SU-DHL-6 (cell line): ENCODE data around the gene ABCB4.

Source experiments
- H2AFZ ChIP-seq: fragments of 200-600 bp; sonication (generic); 2 replicates; pipeline ENCODE4 v1.6.1; 2014; ENCODE audit warnings: low read depth, mild to moderate bottlenecking, moderate library complexity, mixed read lengths, antibody characterized with exemption, low read length; ENCODE audit not compliant: severe bottlenecking
- H3F3A ChIP-seq: fragments of 200-600 bp; shearing (Covaris generic); 2 replicates; pipeline ENCODE4 v1.6.0; 2016; ENCODE audit warnings: antibody characterized with exemption, mild to moderate bottlenecking; ENCODE audit not compliant: insufficient read depth
- H3K27ac ChIP-seq: fragments of 200-600 bp; sonication (generic); 2 replicates; pipeline ENCODE4 v1.5.1; 2016; ENCODE audit warnings: low read depth, mild to moderate bottlenecking, low read length, moderate library complexity, mixed read lengths
- H3K27me3 ChIP-seq: fragments of 200-600 bp; sonication (generic), shearing (Covaris generic); 2 replicates; pipeline ENCODE4 v1.6.0; 2014; ENCODE audit warnings: mild to moderate bottlenecking, low read length
- H3K36me3 ChIP-seq: fragments of 200-600 bp; sonication (generic); 2 replicates; pipeline ENCODE4 v1.6.1; 2014; ENCODE audit warnings: mild to moderate bottlenecking, low read length, mixed read lengths
- H3K4me2 ChIP-seq: fragments of 300-600, 200-600 bp; shearing (Covaris generic), sonication (generic); 2 replicates; pipeline ENCODE4 v1.6.0; 2014; ENCODE audit warnings: low read length, low read depth, mild to moderate bottlenecking; ENCODE audit not compliant: poor library complexity, severe bottlenecking
- H3K4me3 ChIP-seq: fragments of 200-600 bp; sonication (generic); 2 replicates; pipeline ENCODE4 v1.5.1; 2014; ENCODE audit warnings: antibody characterized with exemption, low read length, mild to moderate bottlenecking, mixed read lengths; ENCODE audit not compliant: insufficient read depth, poor library complexity, severe bottlenecking
- H3K79me2 ChIP-seq: fragments of 200-600 bp; sonication (generic); 2 replicates; pipeline ENCODE4 v1.6.1; 2014; ENCODE audit warnings: mild to moderate bottlenecking, low read length, moderate library complexity; ENCODE audit not compliant: insufficient read depth
- H3K9ac ChIP-seq: fragments of 200-600 bp; sonication (generic); 2 replicates; pipeline ENCODE4 v1.7.0; 2014; ENCODE audit warnings: mild to moderate bottlenecking, low read length
- H3K9me2 ChIP-seq: fragments of 200-600 bp; sonication (generic); replicated peaks from 2 replicates; pipeline ENCODE4 v1.6.1; 2014; ENCODE audit warnings: low read length; ENCODE audit not compliant: insufficient read depth
- H3K9me3 ChIP-seq: fragments of 200-600 bp; sonication (generic); 2 replicates; pipeline ENCODE4 v1.6.1; 2014; ENCODE audit warnings: low read length, mixed read lengths; ENCODE audit not compliant: insufficient read depth
- H4K20me1 ChIP-seq: fragments of 200-600 bp; sonication (generic); 2 replicates; pipeline ENCODE4 v1.6.1; 2014; ENCODE audit warnings: low read depth, mild to moderate bottlenecking, antibody characterized with exemption, low read length, moderate library complexity, mixed read lengths
- CTCF ChIP-seq: fragments of 200-600 bp; sonication (generic); IDR thresholded peaks from one replicate; pipeline ENCODE4 v1.5.1; 2017; ENCODE audit warnings: antibody characterized with exemption, mild to moderate bottlenecking, low read length, moderate library complexity; ENCODE audit not compliant: insufficient read depth, poor library complexity, severe bottlenecking
- EZH2phosphoT487 ChIP-seq: fragments of 200-600 bp; sonication (generic), shearing (Covaris generic); conservative IDR thresholded peaks from 2 replicates; pipeline ENCODE4 v1.6.1; 2018; ENCODE audit warnings: mild to moderate bottlenecking, antibody characterized with exemption, low read length, moderate library complexity, mixed read lengths

ABCB4 gene

GRCh38 chr7:87474533-87475358, 734 bp downstream of the ABCB4 start:
- Histone ChIP-seq H3K9me3 (no peaks in the 10 kb centered on the region), H3K27me3 (no peaks in the 10 kb centered on the region), H3F3A (no peaks in the 10 kb centered on the region), H3K9ac (no peak overlapping the region), H3K27ac (no peak overlapping the region), H4K20me1 (no peaks in the 10 kb centered on the region), H3K36me3 (no peaks in the 10 kb centered on the region), H3K4me3 (no peak overlapping the region), H3K79me2 (no peaks in the 10 kb centered on the region), H2AFZ (peak overlapping the region; percentile 14), H3K4me2 (peak overlapping the region; percentile 3), H3K9me2 (no peaks in the 10 kb centered on the region)
- TF ChIP-seq EZH2phosphoT487 (no peak), CTCF (no peak)

- H3K36me3 ChIP-seq: no peaks in the 10 kb centered on the region
- no peaks in the 10 kb centered on the region for H4K20me1 ChIP-seq
- H3K79me2 ChIP-seq: no peaks in the 10 kb centered on the region
- H3K4me3 ChIP-seq: no peak overlapping the region
- H3K4me2 ChIP-seq: no peak overlapping the region
- H3K9me2 ChIP-seq: no peaks in the 10 kb centered on the region
- no peaks in the 10 kb centered on the region for H3K9me3 ChIP-seq
- no peak overlapping the region for H3K9ac ChIP-seq
- no peak overlapping the region for H3K27ac ChIP-seq
- no peaks in the 10 kb centered on the region for H3F3A ChIP-seq
- H2AFZ ChIP-seq: no peak overlapping the region
- H3K27me3 ChIP-seq: no peaks in the 10 kb centered on the region
- TF ChIP-seq CTCF (no peak), EZH2phosphoT487 (no peak)
Observed at GRCh38 chr7:87473986-87474385, 1.5 kb downstream of the ABCB4 start.

GRCh38 chr7:87473192-87473591, 2.3 kb downstream of the ABCB4 start:
- no peak overlapping the region for H2AFZ ChIP-seq
- H3K9me3 ChIP-seq: no peaks in the 10 kb centered on the region
- no peak overlapping the region for H3K4me3 ChIP-seq
- H3K4me2 ChIP-seq: no peak overlapping the region
- H3F3A ChIP-seq: no peaks in the 10 kb centered on the region
- no peak for TF ChIP-seq EZH2phosphoT487
- TF ChIP-seq CTCF: no peak
- no peaks in the 10 kb centered on the region for H3K79me2 ChIP-seq
- no peak overlapping the region for H3K27ac ChIP-seq
- H3K9me2 ChIP-seq: no peaks in the 10 kb centered on the region
- H3K27me3 ChIP-seq: no peaks in the 10 kb centered on the region
- no peak overlapping the region for H3K9ac ChIP-seq
- H3K36me3 ChIP-seq: no peaks in the 10 kb centered on the region
- no peaks in the 10 kb centered on the region for H4K20me1 ChIP-seq
